HL-60 (cell line): ENCODE measurements around the gene NR2E3.

ENCODE experiments used
- DNase-seq, 2 experiments: peaks; one replicate each; pipeline ENCODE4 v3.0.0-alpha.2; 2010 to 2020; ENCODE audit warnings: low read depth in 1 of 2, low spot score in 1 of 2
- H3K27ac ChIP-seq: fragments of 250-450 bp; sonication (Bioruptor Pico); replicated peaks from 2 replicates; pipeline ENCODE4 v1.5.1; 2020; ENCODE audit warnings: mild to moderate bottlenecking, moderate library complexity
- H3K27me3 ChIP-seq: fragments of 250-450 bp; sonication (Bioruptor Pico); 2 replicates; pipeline ENCODE4 v1.5.1; 2021; ENCODE audit warnings: mild to moderate bottlenecking, moderate library complexity; ENCODE audit not compliant: insufficient read depth, poor library complexity, severe bottlenecking
- H3K4me3 ChIP-seq: replicated peaks from 2 replicates; pipeline ENCODE4 v1.5.1; 2011; ENCODE audit warnings: mild to moderate bottlenecking, control low read depth, low read length; ENCODE audit not compliant: insufficient read depth
- GABPA ChIP-seq: IDR thresholded peaks from 2 replicates; pipeline ENCODE4 v1.6.1; 2012; ENCODE audit warnings: low read depth
- POLR2AphosphoS5 ChIP-seq: IDR thresholded peaks from 2 replicates; pipeline ENCODE4 v1.6.1; 2012; ENCODE audit warnings: low read depth
- SPI1 ChIP-seq: IDR thresholded peaks from 2 replicates; pipeline ENCODE4 v1.6.1; 2012; ENCODE audit warnings: low read depth, mild to moderate bottlenecking, borderline replicate concordance
- TF ChIP-seq, protein P1 (sequence below): IDR thresholded peaks from 2 replicates; pipeline ENCODE4 v1.6.1; 2012; ENCODE audit warnings: low read depth; ENCODE audit not compliant: insufficient replicate concordance
- TF ChIP-seq, protein P2 (sequence below): IDR thresholded peaks from one replicate; pipeline ENCODE4 v1.5.1; 2011; ENCODE audit warnings: low read length, control low read depth, inconsistent platforms; ENCODE audit not compliant: insufficient read depth

The NR2E3 gene

DNA sequence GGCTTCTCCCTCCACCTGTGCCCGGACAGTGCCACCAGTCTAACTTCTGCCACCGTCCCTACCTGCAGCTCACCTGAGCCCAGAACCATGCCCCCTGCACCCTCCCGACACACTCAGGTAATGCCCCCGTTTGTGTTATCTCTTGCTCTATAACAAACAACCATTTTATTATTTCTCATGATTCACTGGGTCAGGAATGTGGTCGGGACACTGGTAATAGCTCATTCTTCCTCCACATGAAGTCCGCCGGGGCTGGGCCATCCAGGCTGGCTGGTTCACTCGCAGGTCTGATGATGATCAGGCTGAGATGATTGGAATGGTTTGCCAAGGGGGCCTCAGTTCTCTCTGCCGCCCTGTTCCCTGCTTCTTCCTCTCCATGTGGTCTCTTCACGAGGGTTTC, 20.3 kb upstream of the NR2E3 start:
- DNase-seq = no peak
- Histone ChIP-seq H3K27ac (no peak overlapping the region), H3K27me3 (no peaks in the 10 kb centered on the region), H3K4me3 (no peak overlapping the region)
- TF ChIP-seq POLR2AphosphoS5 (no peak), SPI1 (no peak), GABPA (no peak)
- TF ChIP-seq, protein P1, sequence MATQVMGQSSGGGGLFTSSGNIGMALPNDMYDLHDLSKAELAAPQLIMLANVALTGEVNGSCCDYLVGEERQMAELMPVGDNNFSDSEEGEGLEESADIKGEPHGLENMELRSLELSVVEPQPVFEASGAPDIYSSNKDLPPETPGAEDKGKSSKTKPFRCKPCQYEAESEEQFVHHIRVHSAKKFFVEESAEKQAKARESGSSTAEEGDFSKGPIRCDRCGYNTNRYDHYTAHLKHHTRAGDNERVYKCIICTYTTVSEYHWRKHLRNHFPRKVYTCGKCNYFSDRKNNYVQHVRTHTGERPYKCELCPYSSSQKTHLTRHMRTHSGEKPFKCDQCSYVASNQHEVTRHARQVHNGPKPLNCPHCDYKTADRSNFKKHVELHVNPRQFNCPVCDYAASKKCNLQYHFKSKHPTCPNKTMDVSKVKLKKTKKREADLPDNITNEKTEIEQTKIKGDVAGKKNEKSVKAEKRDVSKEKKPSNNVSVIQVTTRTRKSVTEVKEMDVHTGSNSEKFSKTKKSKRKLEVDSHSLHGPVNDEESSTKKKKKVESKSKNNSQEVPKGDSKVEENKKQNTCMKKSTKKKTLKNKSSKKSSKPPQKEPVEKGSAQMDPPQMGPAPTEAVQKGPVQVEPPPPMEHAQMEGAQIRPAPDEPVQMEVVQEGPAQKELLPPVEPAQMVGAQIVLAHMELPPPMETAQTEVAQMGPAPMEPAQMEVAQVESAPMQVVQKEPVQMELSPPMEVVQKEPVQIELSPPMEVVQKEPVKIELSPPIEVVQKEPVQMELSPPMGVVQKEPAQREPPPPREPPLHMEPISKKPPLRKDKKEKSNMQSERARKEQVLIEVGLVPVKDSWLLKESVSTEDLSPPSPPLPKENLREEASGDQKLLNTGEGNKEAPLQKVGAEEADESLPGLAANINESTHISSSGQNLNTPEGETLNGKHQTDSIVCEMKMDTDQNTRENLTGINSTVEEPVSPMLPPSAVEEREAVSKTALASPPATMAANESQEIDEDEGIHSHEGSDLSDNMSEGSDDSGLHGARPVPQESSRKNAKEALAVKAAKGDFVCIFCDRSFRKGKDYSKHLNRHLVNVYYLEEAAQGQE = no peak
- TF ChIP-seq, protein P2, sequence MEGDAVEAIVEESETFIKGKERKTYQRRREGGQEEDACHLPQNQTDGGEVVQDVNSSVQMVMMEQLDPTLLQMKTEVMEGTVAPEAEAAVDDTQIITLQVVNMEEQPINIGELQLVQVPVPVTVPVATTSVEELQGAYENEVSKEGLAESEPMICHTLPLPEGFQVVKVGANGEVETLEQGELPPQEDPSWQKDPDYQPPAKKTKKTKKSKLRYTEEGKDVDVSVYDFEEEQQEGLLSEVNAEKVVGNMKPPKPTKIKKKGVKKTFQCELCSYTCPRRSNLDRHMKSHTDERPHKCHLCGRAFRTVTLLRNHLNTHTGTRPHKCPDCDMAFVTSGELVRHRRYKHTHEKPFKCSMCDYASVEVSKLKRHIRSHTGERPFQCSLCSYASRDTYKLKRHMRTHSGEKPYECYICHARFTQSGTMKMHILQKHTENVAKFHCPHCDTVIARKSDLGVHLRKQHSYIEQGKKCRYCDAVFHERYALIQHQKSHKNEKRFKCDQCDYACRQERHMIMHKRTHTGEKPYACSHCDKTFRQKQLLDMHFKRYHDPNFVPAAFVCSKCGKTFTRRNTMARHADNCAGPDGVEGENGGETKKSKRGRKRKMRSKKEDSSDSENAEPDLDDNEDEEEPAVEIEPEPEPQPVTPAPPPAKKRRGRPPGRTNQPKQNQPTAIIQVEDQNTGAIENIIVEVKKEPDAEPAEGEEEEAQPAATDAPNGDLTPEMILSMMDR = no peak

DNA sequence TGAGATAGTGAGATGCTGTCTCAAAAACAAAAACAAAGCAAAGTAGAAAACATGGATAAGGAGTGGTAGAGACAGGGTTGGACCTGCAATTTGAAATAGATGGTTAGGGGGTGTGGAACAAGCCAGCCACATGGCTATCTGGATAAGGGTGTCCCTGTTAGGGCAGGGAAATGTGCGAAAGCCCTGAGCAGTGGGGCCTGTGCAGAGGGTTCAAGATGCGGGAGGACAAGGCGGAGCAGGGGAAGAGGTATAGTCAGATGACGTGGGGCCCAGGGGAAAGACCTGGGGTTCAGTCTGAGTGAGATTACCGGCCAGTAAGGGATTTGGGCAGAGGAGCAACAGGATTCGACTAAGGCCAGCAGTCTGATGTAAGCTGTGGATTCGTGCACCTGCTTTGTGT, 18.4 kb upstream of the NR2E3 start:
- DNase-seq = no peak
- Histone ChIP-seq H3K4me3 (no peak overlapping the region), H3K27ac (no peak overlapping the region), H3K27me3 (no peaks in the 10 kb centered on the region)
- TF ChIP-seq GABPA = no peak
- TF ChIP-seq SPI1 = no peak
- TF ChIP-seq, protein P1 = no peak
- TF ChIP-seq, protein P2 = no peak
- no peak for TF ChIP-seq POLR2AphosphoS5

DNA sequence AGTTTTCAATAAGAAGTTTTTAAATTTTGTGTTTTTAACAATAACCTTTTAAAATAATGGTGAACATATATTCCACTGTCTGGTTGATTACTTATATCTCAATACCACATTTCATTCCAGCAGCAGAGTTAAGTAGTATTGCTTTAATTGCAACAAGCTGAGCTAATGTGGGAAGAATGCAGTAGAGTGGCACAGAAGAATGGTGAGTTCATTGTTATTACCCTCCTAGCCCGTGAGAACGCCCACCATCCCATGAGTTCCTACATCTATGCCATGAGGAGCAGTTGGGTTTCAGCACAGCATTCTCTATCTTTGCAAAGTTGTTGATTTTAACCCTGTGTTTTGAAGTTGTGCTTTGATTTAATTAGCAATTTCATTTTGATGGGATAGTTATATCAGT, 17.8 kb upstream of the NR2E3 start:
- TF ChIP-seq, protein P1 = no peak
- TF ChIP-seq GABPA = no peak
- no peak for TF ChIP-seq POLR2AphosphoS5
- no peak for TF ChIP-seq SPI1
- TF ChIP-seq, protein P2 = no peak
- Histone ChIP-seq H3K27me3 (no peaks in the 10 kb centered on the region), H3K4me3 (no peak overlapping the region), H3K27ac (no peak overlapping the region)
- no peak for DNase-seq
